ENCODE data around the gene CCDC182. TPM values are rescaled to one million over a fixed set of nuclear protein-coding genes. Genes with fewer than 3 reads are reported as not detected.

Gene CCDC182
- total RNA-seq, 4 donors from 2014 or later: not detected

GRCh38 chr17:57696050-57696449, 49.0 kb downstream of the CCDC182 start:
- TF ChIP-seq, protein P1, sequence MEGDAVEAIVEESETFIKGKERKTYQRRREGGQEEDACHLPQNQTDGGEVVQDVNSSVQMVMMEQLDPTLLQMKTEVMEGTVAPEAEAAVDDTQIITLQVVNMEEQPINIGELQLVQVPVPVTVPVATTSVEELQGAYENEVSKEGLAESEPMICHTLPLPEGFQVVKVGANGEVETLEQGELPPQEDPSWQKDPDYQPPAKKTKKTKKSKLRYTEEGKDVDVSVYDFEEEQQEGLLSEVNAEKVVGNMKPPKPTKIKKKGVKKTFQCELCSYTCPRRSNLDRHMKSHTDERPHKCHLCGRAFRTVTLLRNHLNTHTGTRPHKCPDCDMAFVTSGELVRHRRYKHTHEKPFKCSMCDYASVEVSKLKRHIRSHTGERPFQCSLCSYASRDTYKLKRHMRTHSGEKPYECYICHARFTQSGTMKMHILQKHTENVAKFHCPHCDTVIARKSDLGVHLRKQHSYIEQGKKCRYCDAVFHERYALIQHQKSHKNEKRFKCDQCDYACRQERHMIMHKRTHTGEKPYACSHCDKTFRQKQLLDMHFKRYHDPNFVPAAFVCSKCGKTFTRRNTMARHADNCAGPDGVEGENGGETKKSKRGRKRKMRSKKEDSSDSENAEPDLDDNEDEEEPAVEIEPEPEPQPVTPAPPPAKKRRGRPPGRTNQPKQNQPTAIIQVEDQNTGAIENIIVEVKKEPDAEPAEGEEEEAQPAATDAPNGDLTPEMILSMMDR (IDR thresholded peaks at IDR 0.05): no peak
- TF ChIP-seq EP300 (IDR thresholded peaks at IDR 0.05; ENCODE audit: low read depth) (no peak), POLR2A (IDR thresholded peaks at IDR 0.05) (no peak), POLR2AphosphoS5 (IDR thresholded peaks at IDR 0.05) (no peak)
- peaks cover 0 to 6% (median 2%) of the 10 kb centered on the region in 4 donors for H3K4me1 ChIP-seq
- H3K9me3 ChIP-seq: no peaks in the 10 kb centered on the region
- no peak overlapping the region for H3K27ac ChIP-seq
- 77 to 85% methylated on average over 2 to 3 of the region's 3 CpGs for WGBS, 2 donors (ENCODE audit: low coverage in 1 of 2)
- no peak overlapping the region for H3K4me3 ChIP-seq
- DNase-seq: no peak
- H3K27me3 ChIP-seq: no peaks in the 10 kb centered on the region
- intact Hi-C loops (cut with DNase I; ENCODE audit: low total_unique reads): no loop called here
- no peaks in the 10 kb centered on the region for H3K36me3 ChIP-seq
- in situ Hi-C loops (cut with MboI; ENCODE audit: low pct_ligation_motif_present in 1 of 4, low pct_unique_long_range_greater_than_20kb in 1 of 4, low sequenced_read_pairs in 3 of 4): no loop called here

Small RNAs within 50 kb of the gene (small RNA-seq; reads per million reads assigned to genes)
- 0 reads per million in 4 donors for gene RN7SKP94

Other genes starting within 250 kb of the CCDC182 start
- gene MRPS23, start 104.7 kb upstream of the CCDC182 start, total RNA-seq: 10 to 100 TPM in 1 of 4 donors, 1 to 10 TPM in 2, under 1 TPM in 1; 0.37 to 11.1 (median 6.5) TPM
- gene CUEDC1, start 210.1 kb upstream of the CCDC182 start, total RNA-seq: 10 to 100 TPM; 20.2 to 27.3 (median 24.6) TPM
- gene VEZF1, start 243.0 kb upstream of the CCDC182 start, total RNA-seq: 10 to 100 TPM; 44.0 to 65.1 (median 50.1) TPM

Data from transverse colon (tissue), 4 donors.